SK-N-SH treated with all-trans-retinoic acid at 6 μM for 48 hours (cell line): Measurements from ENCODE around the gene BARHL1.

Source experiments
- ATAC-seq: fragments of 200-7000 bp; cut with Tn5 transposase; 3 replicates; pipeline ENCODE4 v1.9.1; 2020; ENCODE audit warnings: mild to moderate bottlenecking, moderate library complexity
- ARNTL ChIP-seq: fragments of 450-650 bp; formaldehyde crosslinking; IDR thresholded peaks from 2 replicates; pipeline ENCODE4 v1.5.0; 2020; ENCODE audit warnings: low read depth, mild to moderate bottlenecking, moderate library complexity, borderline replicate concordance
- BACH2 ChIP-seq: fragments of 250-450 bp; sonication (Bioruptor Pico); IDR thresholded peaks from 2 replicates; pipeline ENCODE4 v1.9.0; 2021; ENCODE audit warnings: mild to moderate bottlenecking, borderline replicate concordance
- CREB5 ChIP-seq: fragments of 250-450 bp; sonication (Bioruptor Pico); IDR thresholded peaks from 2 replicates; pipeline ENCODE4 v1.5.1; 2020; ENCODE audit warnings: low read depth, mild to moderate bottlenecking, moderate library complexity
- CSDC2 ChIP-seq: fragments of 250-450 bp; sonication (Bioruptor Pico); IDR thresholded peaks from 2 replicates; pipeline ENCODE4 v1.5.0; 2020; ENCODE audit warnings: mild to moderate bottlenecking, moderate library complexity
- ESRRG ChIP-seq: fragments of 250-450 bp; sonication (Bioruptor Pico); IDR thresholded peaks from 2 replicates; pipeline ENCODE4 v1.6.1; 2021; ENCODE audit warnings: mild to moderate bottlenecking
- GLIS3 ChIP-seq: fragments of 250-450 bp; sonication (Bioruptor Pico); IDR thresholded peaks from 2 replicates; pipeline ENCODE4 v1.5.0; 2020; ENCODE audit warnings: mild to moderate bottlenecking, moderate library complexity
- ISL1 ChIP-seq: fragments of 250-450 bp; sonication (Bioruptor Pico); IDR thresholded peaks from 2 replicates; pipeline ENCODE4 v2.1.2; 2022; ENCODE audit warnings: mild to moderate bottlenecking, moderate library complexity
- OSR1 ChIP-seq: fragments of 250-450 bp; sonication (Bioruptor Pico); IDR thresholded peaks from 2 replicates; pipeline ENCODE4 v1.8.0; 2022; ENCODE audit warnings: moderate library complexity, mild to moderate bottlenecking, inconsistent platforms
- PPARA ChIP-seq: fragments of 250-450 bp; sonication (Bioruptor Pico); IDR thresholded peaks from 2 replicates; pipeline ENCODE4 v1.5.0; 2020; ENCODE audit warnings: mild to moderate bottlenecking, borderline replicate concordance
- RARB ChIP-seq: fragments of 250-450 bp; sonication (Bioruptor Pico); IDR thresholded peaks from 2 replicates; pipeline ENCODE4 v1.8.0; 2021; ENCODE audit warnings: mild to moderate bottlenecking, moderate library complexity
- SNAI2 ChIP-seq: fragments of 250-450 bp; sonication (Bioruptor Pico); IDR thresholded peaks from 2 replicates; pipeline ENCODE4 v1.5.0; 2020; ENCODE audit warnings: mild to moderate bottlenecking, moderate library complexity
- TCF4 ChIP-seq: fragments of 250-450 bp; sonication (Bioruptor Pico); IDR thresholded peaks from 2 replicates; pipeline ENCODE4 v1.8.0; 2021; ENCODE audit warnings: mild to moderate bottlenecking, moderate library complexity, borderline replicate concordance
- TOX ChIP-seq: fragments of 250-450 bp; sonication (Bioruptor Pico); IDR thresholded peaks from 2 replicates; pipeline ENCODE4 v1.8.0; 2021; ENCODE audit warnings: mild to moderate bottlenecking, moderate library complexity, borderline replicate concordance
- ZC3H10 ChIP-seq: fragments of 250-450 bp; sonication (Bioruptor Pico); IDR thresholded peaks from 2 replicates; pipeline ENCODE4 v1.5.1; 2021; ENCODE audit warnings: mild to moderate bottlenecking, moderate library complexity
- ZFP3 ChIP-seq: fragments of 250-450 bp; sonication (Bioruptor Pico); IDR thresholded peaks from 2 replicates; pipeline ENCODE4 v1.5.0; 2020; ENCODE audit warnings: mild to moderate bottlenecking, moderate library complexity
- ZFP30 ChIP-seq: fragments of 450-650 bp; formaldehyde crosslinking; IDR thresholded peaks from 2 replicates; pipeline ENCODE4 v1.5.0; 2022; ENCODE audit warnings: mild to moderate bottlenecking, moderate library complexity
- ZNF565 ChIP-seq: fragments of 450-650 bp; formaldehyde crosslinking; conservative IDR thresholded peaks from 2 replicates; pipeline ENCODE4 v1.5.0; 2020; ENCODE audit warnings: low read depth, mild to moderate bottlenecking, moderate library complexity
- ZNF70 ChIP-seq: fragments of 450-650 bp; formaldehyde crosslinking; IDR thresholded peaks from 2 replicates; pipeline ENCODE4 v1.5.0; 2020; ENCODE audit warnings: mild to moderate bottlenecking, moderate library complexity
- TF ChIP-seq, protein P1 (sequence below): fragments of 250-450 bp; sonication (Bioruptor Pico); IDR thresholded peaks from 2 replicates; pipeline ENCODE4 v1.8.0; 2021; ENCODE audit warnings: low read depth, mild to moderate bottlenecking, moderate library complexity, borderline replicate concordance
- TF ChIP-seq, protein P2 (sequence below): fragments of 250-450 bp; sonication (Bioruptor Pico); IDR thresholded peaks from 2 replicates; pipeline ENCODE4 v1.5.1; 2021; ENCODE audit warnings: mild to moderate bottlenecking, moderate library complexity
- TF ChIP-seq, protein P3 (sequence below): fragments of 250-450 bp; sonication (Bioruptor Pico); IDR thresholded peaks from 2 replicates; pipeline ENCODE4 v1.5.0; 2020; ENCODE audit warnings: mild to moderate bottlenecking, moderate library complexity
- TF ChIP-seq, protein P4 (sequence below): fragments of 250-450 bp; sonication (Bioruptor Pico); IDR thresholded peaks from 2 replicates; pipeline ENCODE4 v1.8.0; 2020; ENCODE audit warnings: mild to moderate bottlenecking, moderate library complexity, borderline replicate concordance

The BARHL1 gene

DNA sequence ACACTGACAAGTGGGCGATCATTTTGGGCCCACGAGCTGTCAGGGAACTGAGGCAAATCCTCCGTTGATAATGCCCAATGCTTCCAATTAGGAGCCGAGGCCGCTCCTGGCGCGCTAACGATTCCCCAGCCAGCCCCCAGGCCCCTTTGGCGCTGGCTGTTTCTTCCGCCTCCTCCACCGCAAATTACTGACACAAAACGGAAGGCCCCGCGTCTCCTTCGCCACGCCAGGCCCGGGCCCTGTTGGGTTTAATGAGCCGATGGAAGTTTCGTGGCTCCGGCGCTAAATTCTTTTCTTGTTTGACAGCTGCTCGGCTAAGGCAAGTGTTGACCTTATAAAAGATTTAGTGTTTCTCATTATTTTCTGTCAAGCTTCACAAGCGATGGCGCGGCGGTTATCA, 25.7 kb upstream of the BARHL1 start:
- no peak for TF ChIP-seq GLIS3 (CRISPR knock-in tag)
- no peak for TF ChIP-seq TOX (CRISPR knock-in tag)
- TF ChIP-seq TCF4 (CRISPR knock-in tag) = no peak
- TF ChIP-seq CSDC2 (CRISPR knock-in tag) = no peak
- no peak for TF ChIP-seq CREB5 (CRISPR knock-in tag)
- ATAC-seq = no peak

GRCh38 chr9:132557159-132557558, 25.2 kb upstream of the BARHL1 start:
- TF ChIP-seq GLIS3 (CRISPR knock-in tag) (no peak), PPARA (CRISPR knock-in tag) (no peak), RARB (CRISPR knock-in tag) (no peak), CSDC2 (CRISPR knock-in tag) (no peak), ZC3H10 (no peak), ISL1 (no peak), OSR1 (no peak), ESRRG (CRISPR knock-in tag) (no peak), ZFP3 (CRISPR knock-in tag) (no peak), ZFP30 (no peak), ARNTL (CRISPR knock-in tag) (no peak)
- TF ChIP-seq, protein P1, sequence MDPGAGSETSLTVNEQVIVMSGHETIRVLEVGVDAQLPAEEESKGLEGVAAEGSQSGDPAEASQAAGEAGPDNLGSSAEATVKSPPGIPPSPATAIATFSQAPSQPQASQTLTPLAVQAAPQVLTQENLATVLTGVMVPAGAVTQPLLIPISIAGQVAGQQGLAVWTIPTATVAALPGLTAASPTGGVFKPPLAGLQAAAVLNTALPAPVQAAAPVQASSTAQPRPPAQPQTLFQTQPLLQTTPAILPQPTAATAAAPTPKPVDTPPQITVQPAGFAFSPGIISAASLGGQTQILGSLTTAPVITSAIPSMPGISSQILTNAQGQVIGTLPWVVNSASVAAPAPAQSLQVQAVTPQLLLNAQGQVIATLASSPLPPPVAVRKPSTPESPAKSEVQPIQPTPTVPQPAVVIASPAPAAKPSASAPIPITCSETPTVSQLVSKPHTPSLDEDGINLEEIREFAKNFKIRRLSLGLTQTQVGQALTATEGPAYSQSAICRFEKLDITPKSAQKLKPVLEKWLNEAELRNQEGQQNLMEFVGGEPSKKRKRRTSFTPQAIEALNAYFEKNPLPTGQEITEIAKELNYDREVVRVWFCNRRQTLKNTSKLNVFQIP = no peak
- TF ChIP-seq, protein P2, sequence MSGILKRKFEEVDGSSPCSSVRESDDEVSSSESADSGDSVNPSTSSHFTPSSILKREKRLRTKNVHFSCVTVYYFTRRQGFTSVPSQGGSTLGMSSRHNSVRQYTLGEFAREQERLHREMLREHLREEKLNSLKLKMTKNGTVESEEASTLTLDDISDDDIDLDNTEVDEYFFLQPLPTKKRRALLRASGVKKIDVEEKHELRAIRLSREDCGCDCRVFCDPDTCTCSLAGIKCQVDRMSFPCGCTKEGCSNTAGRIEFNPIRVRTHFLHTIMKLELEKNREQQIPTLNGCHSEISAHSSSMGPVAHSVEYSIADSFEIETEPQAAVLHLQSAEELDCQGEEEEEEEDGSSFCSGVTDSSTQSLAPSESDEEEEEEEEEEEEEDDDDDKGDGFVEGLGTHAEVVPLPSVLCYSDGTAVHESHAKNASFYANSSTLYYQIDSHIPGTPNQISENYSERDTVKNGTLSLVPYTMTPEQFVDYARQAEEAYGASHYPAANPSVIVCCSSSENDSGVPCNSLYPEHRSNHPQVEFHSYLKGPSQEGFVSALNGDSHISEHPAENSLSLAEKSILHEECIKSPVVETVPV (CRISPR knock-in tag) = no peak
- TF ChIP-seq, all 23 proteins: peak for 0
- no peak for ATAC-seq

DNA sequence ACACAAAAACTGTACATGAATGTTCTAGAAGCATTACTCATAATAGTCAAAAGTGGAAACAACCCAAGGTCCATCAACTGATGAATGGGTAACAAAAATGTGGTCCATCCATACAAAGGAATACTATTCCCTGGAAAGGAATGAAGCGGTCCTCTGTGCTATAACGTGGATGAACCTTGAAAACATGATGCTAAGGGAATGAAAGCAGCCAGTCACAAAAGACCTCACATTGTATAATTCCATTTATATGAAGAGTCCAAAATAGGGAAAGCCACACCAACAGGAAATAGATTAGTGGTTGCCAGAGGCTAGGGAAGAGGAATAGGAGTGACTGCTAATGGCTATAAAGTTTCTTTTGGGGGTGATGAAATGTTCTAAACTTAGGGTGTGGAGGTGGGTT, 22.7 kb upstream of the BARHL1 start:
- ATAC-seq = no peak
- TF ChIP-seq ZNF70 (CRISPR knock-in tag) (no peak), ARNTL (CRISPR knock-in tag) (no peak), RARB (CRISPR knock-in tag) (no peak), ZFP30 (no peak), TCF4 (CRISPR knock-in tag) (no peak), CSDC2 (CRISPR knock-in tag) (no peak), PPARA (CRISPR knock-in tag) (no peak), ZNF565 (no peak), SNAI2 (CRISPR knock-in tag) (no peak), ISL1 (no peak), OSR1 (no peak), CREB5 (CRISPR knock-in tag) (no peak), ZC3H10 (no peak), GLIS3 (CRISPR knock-in tag) (no peak), TOX (CRISPR knock-in tag) (no peak), ZFP3 (CRISPR knock-in tag) (no peak), BACH2 (CRISPR knock-in tag) (no peak)
- TF ChIP-seq, protein P3, sequence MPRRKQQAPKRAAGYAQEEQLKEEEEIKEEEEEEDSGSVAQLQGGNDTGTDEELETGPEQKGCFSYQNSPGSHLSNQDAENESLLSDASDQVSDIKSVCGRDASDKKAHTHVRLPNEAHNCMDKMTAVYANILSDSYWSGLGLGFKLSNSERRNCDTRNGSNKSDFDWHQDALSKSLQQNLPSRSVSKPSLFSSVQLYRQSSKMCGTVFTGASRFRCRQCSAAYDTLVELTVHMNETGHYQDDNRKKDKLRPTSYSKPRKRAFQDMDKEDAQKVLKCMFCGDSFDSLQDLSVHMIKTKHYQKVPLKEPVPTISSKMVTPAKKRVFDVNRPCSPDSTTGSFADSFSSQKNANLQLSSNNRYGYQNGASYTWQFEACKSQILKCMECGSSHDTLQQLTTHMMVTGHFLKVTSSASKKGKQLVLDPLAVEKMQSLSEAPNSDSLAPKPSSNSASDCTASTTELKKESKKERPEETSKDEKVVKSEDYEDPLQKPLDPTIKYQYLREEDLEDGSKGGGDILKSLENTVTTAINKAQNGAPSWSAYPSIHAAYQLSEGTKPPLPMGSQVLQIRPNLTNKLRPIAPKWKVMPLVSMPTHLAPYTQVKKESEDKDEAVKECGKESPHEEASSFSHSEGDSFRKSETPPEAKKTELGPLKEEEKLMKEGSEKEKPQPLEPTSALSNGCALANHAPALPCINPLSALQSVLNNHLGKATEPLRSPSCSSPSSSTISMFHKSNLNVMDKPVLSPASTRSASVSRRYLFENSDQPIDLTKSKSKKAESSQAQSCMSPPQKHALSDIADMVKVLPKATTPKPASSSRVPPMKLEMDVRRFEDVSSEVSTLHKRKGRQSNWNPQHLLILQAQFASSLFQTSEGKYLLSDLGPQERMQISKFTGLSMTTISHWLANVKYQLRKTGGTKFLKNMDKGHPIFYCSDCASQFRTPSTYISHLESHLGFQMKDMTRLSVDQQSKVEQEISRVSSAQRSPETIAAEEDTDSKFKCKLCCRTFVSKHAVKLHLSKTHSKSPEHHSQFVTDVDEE (CRISPR knock-in tag) = no peak
- TF ChIP-seq, protein P2 (CRISPR knock-in tag) = no peak
- TF ChIP-seq, protein P4, sequence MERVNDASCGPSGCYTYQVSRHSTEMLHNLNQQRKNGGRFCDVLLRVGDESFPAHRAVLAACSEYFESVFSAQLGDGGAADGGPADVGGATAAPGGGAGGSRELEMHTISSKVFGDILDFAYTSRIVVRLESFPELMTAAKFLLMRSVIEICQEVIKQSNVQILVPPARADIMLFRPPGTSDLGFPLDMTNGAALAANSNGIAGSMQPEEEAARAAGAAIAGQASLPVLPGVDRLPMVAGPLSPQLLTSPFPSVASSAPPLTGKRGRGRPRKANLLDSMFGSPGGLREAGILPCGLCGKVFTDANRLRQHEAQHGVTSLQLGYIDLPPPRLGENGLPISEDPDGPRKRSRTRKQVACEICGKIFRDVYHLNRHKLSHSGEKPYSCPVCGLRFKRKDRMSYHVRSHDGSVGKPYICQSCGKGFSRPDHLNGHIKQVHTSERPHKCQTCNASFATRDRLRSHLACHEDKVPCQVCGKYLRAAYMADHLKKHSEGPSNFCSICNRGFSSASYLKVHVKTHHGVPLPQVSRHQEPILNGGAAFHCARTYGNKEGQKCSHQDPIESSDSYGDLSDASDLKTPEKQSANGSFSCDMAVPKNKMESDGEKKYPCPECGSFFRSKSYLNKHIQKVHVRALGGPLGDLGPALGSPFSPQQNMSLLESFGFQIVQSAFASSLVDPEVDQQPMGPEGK (CRISPR knock-in tag) = no peak
